Subcutaneous adipose tissue (tissue), 4 donors: ENCODE data around the gene ETS1. TPM values are rescaled to one million over a fixed set of nuclear protein-coding genes. Genes with fewer than 3 reads are reported as not detected.

Source experiments
- total RNA-seq, 4 donors: library from RNA; depleted of rRNA; stranded (reverse); fragments of >200 nt; gene quantifications; one replicate each; pipeline ENCODE4 v1.1.0, GENCODE V29; 2016
- TF ChIP-seq, protein P1 (sequence below): fragments of 450-650 bp; IDR thresholded peaks from one replicate; pipeline ENCODE4 v1.5.1; 2016; ENCODE audit warnings: low read depth, mild to moderate bottlenecking, control low read depth, antibody characterized with exemption, moderate library complexity

Gene ETS1
- total RNA-seq, 4 donors from 2014 or later: 57.6 to 149 (median 96.7) TPM

DNA sequence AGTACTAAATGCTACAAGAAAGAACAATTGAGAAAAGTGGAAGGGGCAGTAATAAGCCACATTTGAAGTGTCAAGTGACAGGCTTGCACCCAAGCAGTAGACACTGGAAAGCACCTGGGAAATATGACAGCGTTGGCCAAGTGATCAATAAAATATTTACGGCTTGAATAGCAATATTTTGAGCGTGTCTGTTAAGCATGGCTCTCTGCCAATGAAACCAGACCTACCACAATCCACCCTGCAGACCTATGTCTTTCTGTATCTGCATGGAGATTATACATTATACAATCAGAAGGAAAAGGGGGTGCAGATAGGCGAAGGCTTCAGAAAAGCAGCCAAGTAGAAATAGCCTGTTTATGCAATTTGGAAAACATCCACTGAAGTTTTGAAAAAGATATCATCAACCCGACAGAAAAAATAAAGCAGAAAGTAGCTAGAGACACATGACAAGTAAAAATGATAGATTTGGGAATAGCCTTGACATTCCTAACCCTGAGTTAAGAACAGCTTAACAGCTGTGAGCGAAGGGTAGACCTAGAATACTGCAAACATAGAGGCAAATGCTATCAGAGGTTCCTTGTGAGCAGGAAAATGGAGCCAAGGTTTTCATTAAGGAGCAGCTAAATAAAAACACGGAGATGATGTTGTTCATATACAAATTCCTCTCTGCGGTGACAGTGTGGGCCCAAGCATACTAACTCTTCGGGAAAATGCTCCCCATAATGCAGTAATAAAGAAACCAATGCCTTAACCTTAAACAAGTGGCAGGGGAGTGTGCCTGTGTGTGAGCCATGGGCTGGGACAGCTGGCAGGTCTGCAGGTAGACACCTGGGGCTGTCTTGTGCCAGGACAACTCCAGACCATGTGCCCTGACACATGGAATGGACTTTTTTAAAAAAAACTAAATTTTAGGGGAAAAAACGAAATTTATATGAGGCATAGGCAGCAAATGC, 71.3 kb downstream of the ETS1 start:
- TF ChIP-seq, protein P1, sequence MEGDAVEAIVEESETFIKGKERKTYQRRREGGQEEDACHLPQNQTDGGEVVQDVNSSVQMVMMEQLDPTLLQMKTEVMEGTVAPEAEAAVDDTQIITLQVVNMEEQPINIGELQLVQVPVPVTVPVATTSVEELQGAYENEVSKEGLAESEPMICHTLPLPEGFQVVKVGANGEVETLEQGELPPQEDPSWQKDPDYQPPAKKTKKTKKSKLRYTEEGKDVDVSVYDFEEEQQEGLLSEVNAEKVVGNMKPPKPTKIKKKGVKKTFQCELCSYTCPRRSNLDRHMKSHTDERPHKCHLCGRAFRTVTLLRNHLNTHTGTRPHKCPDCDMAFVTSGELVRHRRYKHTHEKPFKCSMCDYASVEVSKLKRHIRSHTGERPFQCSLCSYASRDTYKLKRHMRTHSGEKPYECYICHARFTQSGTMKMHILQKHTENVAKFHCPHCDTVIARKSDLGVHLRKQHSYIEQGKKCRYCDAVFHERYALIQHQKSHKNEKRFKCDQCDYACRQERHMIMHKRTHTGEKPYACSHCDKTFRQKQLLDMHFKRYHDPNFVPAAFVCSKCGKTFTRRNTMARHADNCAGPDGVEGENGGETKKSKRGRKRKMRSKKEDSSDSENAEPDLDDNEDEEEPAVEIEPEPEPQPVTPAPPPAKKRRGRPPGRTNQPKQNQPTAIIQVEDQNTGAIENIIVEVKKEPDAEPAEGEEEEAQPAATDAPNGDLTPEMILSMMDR: no peak

DNA sequence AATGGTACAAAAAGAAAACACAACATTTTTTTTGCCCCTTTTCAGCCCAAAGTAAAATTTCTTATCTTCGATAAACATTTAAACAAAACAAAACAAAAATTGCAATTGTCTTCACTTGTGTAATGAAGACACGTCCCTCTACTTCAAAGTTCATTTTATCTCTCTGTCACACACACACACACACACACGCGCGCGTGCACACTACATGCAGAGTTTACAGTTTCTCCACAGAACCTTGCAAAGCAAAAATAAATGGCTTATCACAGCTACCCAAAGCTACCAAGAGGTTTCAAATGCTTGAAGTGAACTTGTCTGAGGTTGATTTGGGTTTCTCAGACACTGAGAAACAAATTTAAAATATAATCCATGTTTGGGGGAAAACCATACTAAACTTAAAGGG, 72.3 kb downstream of the ETS1 start:
- TF ChIP-seq, protein P1: no peak

DNA sequence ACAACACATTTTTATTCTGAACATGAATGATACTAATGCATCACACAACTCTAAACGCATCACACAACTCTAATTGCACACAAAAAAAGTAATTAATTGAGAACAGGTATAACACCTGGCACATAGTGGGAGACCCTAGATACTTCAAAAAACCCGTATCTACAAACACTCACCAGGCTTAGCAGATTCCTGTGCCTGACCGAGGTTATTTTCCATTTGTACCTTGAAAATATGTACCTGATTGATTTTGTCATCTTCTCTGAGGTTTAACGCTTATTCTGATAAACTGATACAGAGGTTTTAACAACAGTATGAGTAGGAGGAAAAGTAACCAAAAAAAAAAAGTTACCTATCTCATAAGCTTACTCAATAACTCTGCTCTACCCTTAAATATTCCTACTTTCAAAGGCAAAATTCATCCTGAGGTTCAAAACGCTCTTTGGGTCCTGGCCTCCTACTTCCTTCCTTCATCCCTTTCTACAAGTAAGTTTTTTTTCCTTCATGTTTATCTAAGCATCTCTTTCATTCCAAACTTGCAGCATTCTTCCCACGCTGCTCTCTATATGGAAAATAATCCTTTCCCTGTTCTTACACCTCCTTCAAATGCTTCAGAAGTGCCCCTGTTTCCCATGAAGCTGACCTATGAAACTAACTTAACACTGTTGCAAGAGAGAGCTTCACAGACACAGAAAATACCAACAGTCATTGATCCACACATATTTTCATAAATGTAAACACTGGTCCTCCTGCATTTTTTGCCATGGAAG, 73.3 kb downstream of the ETS1 start:
- TF ChIP-seq, protein P1: no peak

DNA sequence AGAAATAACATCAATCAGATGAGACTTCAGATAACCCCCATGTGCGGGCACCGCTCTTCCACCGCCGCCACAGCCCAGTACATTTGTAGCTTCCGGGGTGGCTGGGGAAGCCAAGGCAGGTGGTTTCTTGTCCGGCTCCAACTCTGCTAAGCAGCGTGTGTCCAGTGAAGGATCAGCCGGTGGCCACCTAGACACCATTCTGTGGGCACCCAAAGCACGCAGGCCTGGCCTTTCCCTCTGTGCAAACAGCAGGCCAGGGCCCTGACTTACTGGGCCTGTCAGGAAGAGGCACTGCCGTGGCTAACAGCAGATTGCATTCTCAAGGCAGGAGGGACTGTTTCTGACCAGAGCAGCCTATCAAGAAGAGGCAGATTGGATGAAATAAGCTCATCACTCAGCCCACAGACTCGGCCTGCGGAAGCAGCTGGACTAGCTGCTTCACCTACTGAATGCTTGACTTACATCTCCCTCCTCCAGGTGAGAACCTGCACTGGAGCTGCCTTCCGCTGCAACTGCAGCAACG, 74.8 kb downstream of the ETS1 start:
- TF ChIP-seq, protein P1: no peak

DNA sequence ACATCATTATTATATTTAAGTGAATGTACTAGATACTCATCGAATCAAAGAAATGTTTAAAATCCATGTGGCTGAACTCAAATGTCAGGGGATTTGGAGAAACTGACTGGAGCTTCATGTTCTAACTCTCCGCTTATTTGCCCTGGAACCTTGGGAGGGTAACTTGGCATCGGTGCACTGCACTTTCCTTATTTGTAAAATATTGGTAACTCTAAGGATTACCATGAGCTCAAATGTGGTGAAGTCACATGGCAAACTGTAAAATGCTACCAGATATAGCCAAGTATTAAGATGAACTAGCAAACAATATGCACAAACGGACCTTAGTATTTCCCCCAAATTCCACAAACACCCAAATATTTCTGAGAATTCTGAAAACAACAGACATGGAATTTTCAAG, 75.6 kb downstream of the ETS1 start:
- TF ChIP-seq, protein P1: no peak

DNA sequence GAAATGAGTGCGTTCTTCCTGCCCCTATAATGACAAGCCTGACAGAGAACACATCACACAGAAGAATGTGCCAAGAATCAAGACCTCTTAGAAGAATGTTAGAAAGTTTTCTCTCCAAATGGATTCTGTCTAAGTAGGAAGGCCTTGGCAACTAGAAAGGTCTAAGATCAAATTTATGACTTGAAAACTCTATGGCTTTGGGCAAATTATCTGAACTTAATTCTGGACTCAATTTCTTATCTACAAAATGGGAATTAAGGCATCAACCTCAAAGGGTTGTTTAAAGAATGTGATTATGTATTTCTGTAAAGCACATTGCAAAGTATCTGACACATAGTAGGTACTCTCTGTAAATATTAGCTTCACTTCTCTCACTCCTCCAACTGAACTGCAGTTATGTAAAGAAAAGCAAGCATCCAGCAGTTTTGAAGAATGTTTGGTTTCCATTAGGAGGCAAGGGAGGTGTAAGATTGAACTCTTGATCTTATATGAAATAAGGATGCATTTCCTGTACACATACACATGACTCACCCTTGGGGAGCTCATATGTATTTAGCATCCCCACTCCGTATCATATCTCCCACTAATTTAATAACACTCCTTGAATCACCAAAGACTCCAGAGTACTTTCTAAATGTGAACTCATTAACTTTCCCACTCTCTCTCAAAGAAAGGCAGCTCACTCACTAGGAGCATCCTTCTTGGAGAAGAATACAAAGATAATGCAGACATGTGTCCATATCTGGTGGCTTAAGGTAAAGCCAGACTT, 77.6 kb downstream of the ETS1 start:
- TF ChIP-seq, protein P1: no peak
